HG02973 (cell line): ENCODE data around the gene WWOX.

Experiments
- ATAC-seq: cut with Tn5 transposase; IDR thresholded peaks from one replicate; pipeline ENCODE4 v1.9.1; 2021; ENCODE audit warnings: moderate library complexity; ENCODE audit not compliant: unreplicated experiment

WWOX gene

DNA sequence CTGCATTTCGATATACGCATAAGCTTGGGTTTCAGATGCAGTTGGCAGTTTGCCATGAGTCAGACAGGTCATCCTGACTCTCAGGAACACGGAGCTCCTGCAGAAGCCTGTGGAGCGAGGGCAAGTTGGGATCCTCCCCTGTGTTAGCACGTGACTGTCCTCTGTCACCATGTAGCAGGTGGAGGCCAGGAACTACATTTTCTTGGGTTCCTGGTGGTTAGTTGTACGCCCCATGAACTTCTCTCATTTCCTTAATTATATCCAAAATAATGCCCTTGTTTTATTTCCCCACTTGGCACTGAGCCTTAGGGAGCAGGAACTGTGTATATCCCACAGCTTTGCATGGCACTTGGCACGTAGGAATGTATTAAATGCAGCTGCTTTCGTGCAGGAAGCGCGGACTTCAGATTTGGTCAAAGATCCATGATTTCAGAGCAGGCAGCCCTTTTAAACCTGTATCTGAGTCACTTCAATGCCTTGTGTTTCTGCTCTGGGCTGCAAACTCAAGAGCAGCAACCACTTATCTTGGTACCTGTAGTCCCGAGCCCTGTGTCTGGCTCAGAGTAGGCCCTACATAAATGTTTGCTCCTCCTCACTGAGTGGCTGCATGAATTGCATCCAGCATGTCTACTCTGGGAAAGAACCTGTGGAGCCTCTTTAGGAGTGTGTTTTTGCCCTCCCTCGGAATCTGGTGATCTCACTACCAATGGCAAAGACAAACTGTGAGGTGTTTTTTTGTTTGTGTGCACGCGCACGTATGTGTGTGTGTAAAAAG is 1072.7 kb downstream of the WWOX start:
- ATAC-seq, result no peak

GRCh38 chr16:79172976-79173500 is 1073.6 kb downstream of the WWOX start:
- ATAC-seq, result no peak

GRCh38 chr16:79173919-79174318 is 1074.5 kb downstream of the WWOX start:
- ATAC-seq, result no peak

GRCh38 chr16:79175286-79176057 is 1076.0 kb downstream of the WWOX start:
- no peak for ATAC-seq

- ATAC-seq, result no peak
These were observed 1077.6 kb downstream of the WWOX start for GRCh38 chr16:79177018-79177417.

- no peak for ATAC-seq
These were observed 1082.0 kb downstream of the WWOX start for GRCh38 chr16:79181419-79181818.

DNA sequence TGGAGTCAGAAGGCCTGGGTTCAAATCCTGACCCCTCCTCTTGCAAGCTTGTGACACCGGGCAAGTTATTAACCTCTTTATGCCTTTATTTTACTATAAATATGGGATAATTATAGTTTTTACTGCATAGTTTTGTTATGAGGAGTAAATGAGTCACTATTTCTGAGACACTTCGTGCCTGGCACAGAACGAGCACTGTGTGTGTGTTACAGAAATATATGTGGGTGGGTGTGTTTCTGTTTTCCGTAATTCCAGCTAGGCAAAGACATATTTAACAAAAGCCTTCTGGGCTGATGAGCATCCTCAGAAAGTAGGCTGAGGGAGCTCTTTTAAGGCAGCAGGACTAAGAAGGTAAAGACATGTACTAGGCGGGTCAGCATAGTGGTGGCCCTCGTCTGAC is 1083.2 kb downstream of the WWOX start:
- no peak for ATAC-seq

GRCh38 chr16:79183571-79183970 is 1084.1 kb downstream of the WWOX start:
- no peak for ATAC-seq

- no peak for ATAC-seq
These were observed 1085.1 kb downstream of the WWOX start for GRCh38 chr16:79184464-79185030.

GRCh38 chr16:79185711-79186110 is 1086.3 kb downstream of the WWOX start:
- no peak for ATAC-seq

DNA sequence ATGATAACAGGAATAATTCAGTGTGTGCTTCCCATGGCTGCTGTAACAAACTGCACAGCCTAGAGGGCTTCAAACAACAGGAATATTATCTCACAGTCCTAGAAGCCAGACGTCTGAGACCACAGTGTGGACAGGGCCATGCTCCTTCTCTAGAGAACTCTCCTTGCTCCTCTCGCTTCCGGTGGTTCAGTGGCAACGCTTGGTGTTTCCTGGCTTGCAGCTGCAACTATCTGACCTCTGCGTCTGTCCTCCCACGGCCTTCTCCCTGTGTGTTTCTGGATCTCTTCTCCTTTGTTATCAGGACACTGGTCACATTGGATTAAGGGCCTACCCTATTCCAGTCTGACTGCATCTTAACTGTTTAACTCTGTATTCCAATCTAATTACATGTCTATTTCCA is 1086.7 kb downstream of the WWOX start:
- ATAC-seq, result no peak

- no peak for ATAC-seq
These were observed 1088.8 kb downstream of the WWOX start for GRCh38 chr16:79188115-79188738.

- no peak for ATAC-seq
These were observed 1089.3 kb downstream of the WWOX start for GRCh38 chr16:79188739-79189122.

GRCh38 chr16:79190542-79190941 is 1091.1 kb downstream of the WWOX start:
- no peak for ATAC-seq

- no peak for ATAC-seq
These were observed 1092.5 kb downstream of the WWOX start for GRCh38 chr16:79191933-79192332.

GRCh38 chr16:79192904-79193303 is 1093.5 kb downstream of the WWOX start:
- no peak for ATAC-seq

DNA sequence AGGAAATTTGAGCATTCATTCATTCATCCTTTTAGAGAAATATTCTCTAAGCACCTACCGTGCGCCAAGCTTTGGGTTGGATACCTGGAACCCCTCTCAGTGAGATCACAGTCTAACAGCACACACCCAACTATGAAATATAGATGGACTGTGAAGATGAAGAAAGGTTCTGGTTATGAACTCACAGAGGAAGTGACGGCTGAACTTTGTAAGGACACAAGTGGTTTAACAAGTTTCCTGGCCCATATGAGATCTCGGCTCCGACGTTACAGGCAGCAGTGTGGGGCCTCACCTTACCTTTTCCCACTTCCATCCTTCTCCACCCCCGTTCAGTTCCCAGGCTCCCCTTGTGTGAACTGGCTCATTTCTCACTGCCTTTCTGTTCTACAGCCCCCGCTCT is 1094.8 kb downstream of the WWOX start:
- ATAC-seq, result no peak

- no peak for ATAC-seq
These were observed 1096.5 kb downstream of the WWOX start for GRCh38 chr16:79195938-79196337.

GRCh38 chr16:79201436-79201835 is 1102.0 kb downstream of the WWOX start:
- no peak for ATAC-seq

- no peak for ATAC-seq
These were observed 1103.5 kb downstream of the WWOX start for GRCh38 chr16:79202977-79203376.

- no peak for ATAC-seq
These were observed 1105.0 kb downstream of the WWOX start for GRCh38 chr16:79204486-79204885.
